D721Med (cell line): ENCODE data around the gene TMEM121B.

Experiments
- DNase-seq: peaks from one replicate; pipeline ENCODE4 v3.0.0; 2011; ENCODE audit warnings: low spot score; ENCODE audit not compliant: insufficient read length
- FAIRE-seq: peaks from 2 replicates; lab custom pipeline; 2011; peaks lifted over from hg19 to GRCh38; lab: Jason Lieb, UNC
- TF ChIP-seq, protein P1 (sequence below): IDR thresholded peaks from 2 replicates; pipeline ENCODE4 v1.5.1; 2012; ENCODE audit warnings: mild to moderate bottlenecking, control low read depth; ENCODE audit not compliant: insufficient read depth; ENCODE audit errors: missing control alignments

The TMEM121B gene

DNA sequence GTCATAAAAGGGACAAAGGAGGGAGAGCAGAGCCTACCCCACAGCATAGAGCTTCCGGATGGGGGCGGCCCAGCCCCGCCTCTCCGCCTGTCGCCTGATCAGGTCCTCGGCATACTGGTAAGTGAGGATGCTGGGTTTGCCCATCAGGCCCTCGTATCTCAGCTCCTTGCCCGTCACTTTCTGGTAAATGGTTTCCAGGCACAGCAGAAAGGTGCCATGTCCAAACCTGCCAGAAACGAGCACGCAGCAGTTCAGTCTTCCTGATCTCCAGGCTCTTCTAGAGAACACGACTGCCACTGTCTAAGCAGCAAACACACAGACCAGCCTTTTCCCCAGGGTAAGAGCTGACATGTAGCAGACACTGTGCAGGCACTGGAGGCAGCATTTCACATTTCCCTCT, 17.4 kb upstream of the TMEM121B start:
- TF ChIP-seq, protein P1, sequence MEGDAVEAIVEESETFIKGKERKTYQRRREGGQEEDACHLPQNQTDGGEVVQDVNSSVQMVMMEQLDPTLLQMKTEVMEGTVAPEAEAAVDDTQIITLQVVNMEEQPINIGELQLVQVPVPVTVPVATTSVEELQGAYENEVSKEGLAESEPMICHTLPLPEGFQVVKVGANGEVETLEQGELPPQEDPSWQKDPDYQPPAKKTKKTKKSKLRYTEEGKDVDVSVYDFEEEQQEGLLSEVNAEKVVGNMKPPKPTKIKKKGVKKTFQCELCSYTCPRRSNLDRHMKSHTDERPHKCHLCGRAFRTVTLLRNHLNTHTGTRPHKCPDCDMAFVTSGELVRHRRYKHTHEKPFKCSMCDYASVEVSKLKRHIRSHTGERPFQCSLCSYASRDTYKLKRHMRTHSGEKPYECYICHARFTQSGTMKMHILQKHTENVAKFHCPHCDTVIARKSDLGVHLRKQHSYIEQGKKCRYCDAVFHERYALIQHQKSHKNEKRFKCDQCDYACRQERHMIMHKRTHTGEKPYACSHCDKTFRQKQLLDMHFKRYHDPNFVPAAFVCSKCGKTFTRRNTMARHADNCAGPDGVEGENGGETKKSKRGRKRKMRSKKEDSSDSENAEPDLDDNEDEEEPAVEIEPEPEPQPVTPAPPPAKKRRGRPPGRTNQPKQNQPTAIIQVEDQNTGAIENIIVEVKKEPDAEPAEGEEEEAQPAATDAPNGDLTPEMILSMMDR, result no peak
- DNase-seq (no peak), FAIRE-seq (no peak)

DNA sequence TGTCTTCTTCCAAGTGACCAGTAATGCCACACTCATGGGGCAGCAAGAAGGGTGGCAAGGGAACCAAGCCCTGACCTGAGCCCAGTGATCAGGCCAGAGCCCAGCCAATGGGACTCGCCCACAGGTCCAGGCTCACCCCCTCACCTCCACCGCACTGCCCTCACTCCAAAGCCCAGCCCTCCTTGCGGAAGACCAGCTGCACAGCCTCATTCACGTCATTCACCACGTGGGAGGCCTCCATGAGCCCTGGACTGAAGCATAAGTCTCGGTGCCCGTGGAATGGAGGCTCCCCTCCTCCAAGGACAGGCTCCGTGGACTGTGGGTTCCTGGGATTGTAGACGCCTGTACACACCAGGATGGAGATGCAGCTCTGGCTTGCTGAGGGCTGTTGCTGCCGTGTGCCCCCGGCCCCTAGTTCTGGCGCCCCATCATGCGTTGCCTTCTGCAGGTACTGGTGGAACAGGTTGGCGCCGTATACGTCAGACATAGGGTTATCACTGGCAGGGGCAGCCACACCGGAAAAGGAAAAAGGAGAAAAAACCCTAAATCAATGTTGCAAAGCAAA, 16.8 kb upstream of the TMEM121B start:
- FAIRE-seq (no peak), DNase-seq (no peak)
- TF ChIP-seq, protein P1, result no peak

DNA sequence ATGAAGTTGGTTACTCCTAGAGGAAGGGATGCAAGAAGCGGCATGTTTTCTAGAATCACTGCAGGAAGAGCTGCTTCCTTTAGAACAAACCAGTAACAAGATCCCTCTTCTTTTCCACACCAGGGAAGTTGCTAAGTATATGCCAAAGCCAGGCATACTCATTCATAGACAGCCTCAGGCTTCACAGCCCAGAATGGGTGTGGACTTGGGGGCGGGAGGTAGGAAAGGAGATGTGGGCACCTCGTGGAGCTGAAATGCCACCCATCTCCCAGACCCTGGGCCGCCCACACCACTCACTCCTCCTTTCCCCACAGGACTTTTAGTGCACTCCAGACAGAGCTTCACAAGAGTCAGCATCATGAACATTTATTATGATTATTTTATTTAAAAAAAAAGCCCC, 16.0 kb upstream of the TMEM121B start:
- DNase-seq, result no peak

DNA sequence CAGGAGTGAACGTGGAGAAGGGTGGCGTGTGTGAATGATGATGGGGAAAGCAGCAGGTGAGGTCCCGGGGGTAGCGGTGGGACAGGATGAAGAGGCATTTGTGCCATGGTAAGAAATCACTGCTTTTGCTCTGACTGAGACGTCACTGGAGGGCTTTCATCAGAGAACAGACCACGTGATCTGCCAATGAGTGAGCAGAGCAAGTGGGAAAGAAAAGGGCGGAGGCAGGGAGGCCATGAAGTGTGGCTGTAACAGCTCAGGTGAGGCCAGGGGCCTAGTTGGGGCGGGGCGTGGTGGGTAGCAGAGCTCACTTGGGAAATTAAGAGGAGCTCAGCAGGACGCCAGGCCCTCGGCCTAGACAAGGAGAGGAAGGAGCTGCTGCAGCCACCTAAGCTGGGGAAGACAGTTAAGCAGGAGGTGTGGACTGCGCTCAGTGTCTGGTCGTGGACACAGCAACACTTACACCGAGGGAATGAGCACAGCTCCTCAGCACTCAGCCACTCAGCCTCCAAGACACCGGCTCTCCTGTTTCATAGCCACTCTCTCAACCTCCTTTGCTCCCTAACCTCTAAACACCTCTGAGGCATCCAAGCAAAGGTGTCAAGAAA, 14.1 kb upstream of the TMEM121B start:
- FAIRE-seq (no peak), DNase-seq (no peak)
- TF ChIP-seq, protein P1, result no peak

More for the DNA sequence above, 16.0 kb upstream of the TMEM121B start:
- TF ChIP-seq, protein P1, result no peak
- FAIRE-seq, result no peak

DNA sequence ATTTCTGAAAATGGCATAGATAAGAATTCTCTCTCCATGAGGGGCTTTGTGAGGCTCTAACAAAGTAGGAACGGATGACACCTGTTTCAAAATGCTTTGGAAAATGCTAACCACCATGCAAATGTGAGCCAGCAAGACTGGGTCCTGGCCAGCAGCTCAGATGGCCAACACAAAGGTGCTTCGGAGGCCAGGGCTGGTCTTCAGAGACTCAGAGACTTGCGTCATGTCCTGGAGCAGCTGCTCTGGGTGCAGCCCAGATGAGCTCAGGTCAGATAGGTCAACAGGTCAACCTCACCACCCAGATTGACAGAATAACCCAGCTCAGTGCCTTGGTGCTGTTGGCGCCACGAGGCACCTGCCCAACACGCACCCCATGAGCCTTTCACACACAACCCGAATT, 12.0 kb upstream of the TMEM121B start:
- no peak for FAIRE-seq
- no peak for DNase-seq
- TF ChIP-seq, protein P1, result no peak

DNA sequence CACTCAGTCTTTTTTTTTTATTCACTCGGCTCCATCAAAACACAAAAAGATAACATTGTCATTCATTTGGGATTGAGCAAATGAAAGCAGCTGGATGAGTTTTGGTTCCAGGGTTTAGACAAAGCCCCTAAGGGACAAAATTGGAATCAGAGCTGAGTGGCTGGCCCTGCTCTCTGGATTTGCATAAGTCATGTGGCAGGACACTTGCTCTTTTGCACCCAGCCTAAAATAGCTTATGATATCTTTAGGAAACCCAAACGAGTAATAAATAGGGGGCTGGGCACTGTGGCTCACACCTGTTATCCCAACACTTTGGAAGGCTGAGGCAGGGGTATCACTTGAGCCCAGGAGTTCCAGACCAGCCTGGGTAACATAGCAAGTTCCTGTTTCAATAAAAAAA, 11.0 kb upstream of the TMEM121B start:
- no peak for FAIRE-seq
- DNase-seq, result no peak
- TF ChIP-seq, protein P1, result no peak

DNA sequence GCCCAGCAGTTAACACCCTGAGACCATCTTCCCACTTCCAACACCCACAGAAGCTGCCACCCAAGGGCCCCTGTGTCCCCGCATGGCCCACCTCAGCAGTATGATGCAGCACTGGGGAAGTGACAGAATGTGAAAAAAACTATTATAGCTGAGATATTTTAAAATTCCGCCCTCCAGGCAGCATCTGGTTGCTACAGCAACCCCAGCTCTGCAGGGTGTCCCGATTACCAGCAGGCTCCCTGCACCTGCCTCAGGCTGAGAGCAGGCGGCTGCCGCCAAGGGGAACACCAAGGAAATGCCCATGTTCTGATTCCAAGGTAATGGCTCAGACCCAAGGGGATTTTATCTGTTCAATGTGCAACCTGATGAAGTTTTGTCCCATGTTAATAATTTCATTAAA, 10.5 kb upstream of the TMEM121B start:
- DNase-seq (no peak), FAIRE-seq (no peak)

More for the DNA sequence above, 10.5 kb upstream of the TMEM121B start:
- TF ChIP-seq, protein P1, result no peak
